Measurements from ENCODE around the gene GJD2. TPM values are rescaled to one million over a fixed set of nuclear protein-coding genes. Genes with fewer than 3 reads are reported as not detected.
A peak's percentile ranks its signal among the peaks of the same experiment; 100 is the strongest.

Gene GJD2
- total RNA-seq, 1 experiment from 2014 or later, result 0.08 TPM

- Histone ChIP-seq H3K27me3 (replicated peaks) (no peaks in the 10 kb centered on the region), H3K27ac (peak overlapping the region; percentile 66), H3K4me1 (replicated peaks) (peaks cover 27% of the 10 kb centered on the region), H3K9me3 (replicated peaks) (no peaks in the 10 kb centered on the region), H3K4me3 (no peak overlapping the region), H3K36me3 (no peaks in the 10 kb centered on the region)
- DNase-seq (ENCODE audit: low read depth in 1 of 2, low spot score in 2 of 2), result peak in 1 of 2 experiments; percentile 51
These were observed 46.4 kb downstream of the GJD2 start for GRCh38 chr15:34708422-34708821.

DNA sequence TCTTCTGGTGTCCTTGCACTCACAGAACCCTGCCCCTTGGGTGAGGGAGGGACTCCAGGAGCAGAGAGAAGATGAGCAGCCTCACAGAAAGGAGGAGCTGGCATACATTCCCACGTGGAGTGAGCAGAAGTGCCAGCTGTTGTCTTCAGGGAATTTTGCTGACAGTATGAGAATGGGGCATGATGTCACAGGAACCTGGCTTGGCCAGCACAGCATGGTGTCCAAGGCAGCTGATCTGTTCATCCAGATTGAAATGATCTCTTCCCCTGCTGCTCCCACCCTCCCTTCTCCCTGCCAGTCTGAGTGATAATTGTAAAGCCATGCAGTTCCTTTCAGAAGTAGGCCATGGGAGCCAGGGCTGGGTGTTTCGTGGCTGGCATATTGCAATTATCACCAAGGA, 53.3 kb downstream of the GJD2 start:
- no peak overlapping the region for H3K27ac ChIP-seq
- no peaks in the 10 kb centered on the region for H3K36me3 ChIP-seq
- no peak for DNase-seq (ENCODE audit: low read depth in 1 of 2, low spot score in 2 of 2)
- H3K4me3 ChIP-seq, result no peak overlapping the region
- no peaks in the 10 kb centered on the region for H3K27me3 ChIP-seq (replicated peaks)
- no peaks in the 10 kb centered on the region; the same call in 1 of the 2 replicates for H3K4me1 ChIP-seq (replicated peaks)
- no peaks in the 10 kb centered on the region for H3K9me3 ChIP-seq (replicated peaks)

Other genes with a start within 250 kb of the GJD2 start
- gene GOLGA8B, start 171.3 kb downstream of the GJD2 start, total RNA-seq (2014; rRNA removed; shearing (Covaris generic)), result 15.9 and 20.9 TPM in 2 replicates
- 1.4 and 5.8 TPM in 2 replicates for gene ACTC1, start 40.6 kb upstream of the GJD2 start, total RNA-seq (2014; rRNA removed; shearing (Covaris generic))
- gene AQR, start 214.7 kb upstream of the GJD2 start, total RNA-seq (2014; rRNA removed; shearing (Covaris generic)), result 23.2 and 27.9 TPM in 2 replicates
- 11.9 and 22.0 TPM in 2 replicates for gene ZNF770, start 233.3 kb upstream of the GJD2 start, total RNA-seq (2014; rRNA removed; shearing (Covaris generic))

Data from SJSA1 (cell line).